NCI-H2029 treated with DMSO at 0.1 percent for 48 hours (cell line): ENCODE results near the gene MPO.

ENCODE experiments used
- DNase-seq: peaks from one replicate; lab custom pipeline; 2025; lab: John Stamatoyannopoulos, UW

Gene MPO

DNA sequence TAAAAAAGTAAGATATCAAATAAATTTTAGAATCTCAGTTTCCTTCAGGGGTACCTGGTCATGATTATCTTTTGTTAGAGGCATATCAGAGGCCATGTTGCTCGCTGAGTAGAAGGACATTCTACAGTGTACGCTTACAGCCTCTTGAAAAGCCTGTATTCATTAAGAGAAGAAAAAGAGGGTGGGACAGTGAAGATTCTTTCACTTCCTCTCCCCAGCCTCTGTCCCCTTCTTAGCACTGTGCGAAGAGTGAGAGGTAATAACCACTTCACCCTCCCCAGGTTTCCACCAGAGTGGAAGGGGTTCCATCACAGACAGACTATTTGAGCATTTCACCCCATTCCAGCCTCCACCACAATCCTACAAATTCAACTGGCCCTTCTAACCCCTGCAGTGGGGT, 47.2 kb downstream of the MPO start:
- DNase-seq, result no peak

DNA sequence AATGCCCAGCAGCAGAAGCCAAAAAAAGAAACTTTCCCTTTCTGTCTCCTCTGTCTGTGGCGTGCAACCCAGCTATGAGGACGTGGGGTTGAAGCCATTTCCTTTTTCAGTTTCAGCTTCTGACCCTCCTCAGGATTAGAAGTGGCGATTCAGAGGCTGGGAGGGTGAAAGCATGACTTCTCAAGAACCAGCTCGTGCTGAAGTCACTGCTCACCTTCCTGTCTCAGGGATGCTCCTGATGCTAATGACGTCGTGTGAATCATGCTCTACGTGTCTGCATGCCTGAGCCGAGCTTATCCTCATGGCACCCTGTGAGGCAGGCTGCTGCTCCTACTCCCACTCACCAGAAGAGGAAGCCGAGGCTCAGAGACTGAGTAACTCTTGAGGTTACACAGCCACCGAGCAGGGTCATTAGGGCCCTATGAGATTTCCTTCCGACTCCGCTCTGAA, 48.0 kb downstream of the MPO start:
- no peak for DNase-seq

DNA sequence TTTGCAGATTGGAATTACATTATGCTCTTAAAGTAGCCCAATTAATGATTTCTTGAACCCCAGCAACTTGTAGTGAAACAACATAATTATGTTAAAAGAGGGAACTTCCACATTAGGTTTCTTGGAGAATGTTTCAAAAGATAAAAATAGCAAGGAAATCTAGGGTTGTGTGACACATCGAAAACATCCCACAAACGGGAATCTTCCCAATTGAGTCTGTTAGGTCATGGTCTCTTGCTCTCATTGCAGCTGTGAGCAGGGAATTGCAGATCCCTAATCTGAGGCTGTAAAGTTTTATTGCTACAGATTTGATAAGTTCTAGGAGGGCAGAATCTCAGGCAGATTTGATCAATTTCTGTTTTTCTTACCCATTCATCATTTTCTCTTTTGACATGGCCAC, 49.1 kb downstream of the MPO start:
- DNase-seq, result no peak

DNA sequence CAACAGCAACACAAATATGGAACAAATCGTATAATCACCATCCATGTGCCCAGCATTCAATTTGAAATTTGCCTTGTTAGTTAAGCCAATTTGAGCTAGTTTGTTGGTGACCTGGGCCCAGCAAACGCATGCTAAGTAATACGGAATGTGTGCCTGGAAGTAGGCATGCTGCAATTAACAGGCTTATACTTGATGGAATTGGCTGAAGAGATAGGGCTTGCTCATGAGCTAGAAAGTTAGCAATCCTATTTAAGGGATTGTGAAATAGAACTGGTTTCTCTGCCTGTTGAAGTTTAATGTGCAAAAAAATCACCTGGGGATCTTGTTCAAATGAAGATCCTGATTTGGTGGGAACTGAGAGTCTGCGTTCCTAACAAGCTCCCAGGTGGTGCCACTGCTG, 50.9 kb downstream of the MPO start:
- no peak for DNase-seq

DNA sequence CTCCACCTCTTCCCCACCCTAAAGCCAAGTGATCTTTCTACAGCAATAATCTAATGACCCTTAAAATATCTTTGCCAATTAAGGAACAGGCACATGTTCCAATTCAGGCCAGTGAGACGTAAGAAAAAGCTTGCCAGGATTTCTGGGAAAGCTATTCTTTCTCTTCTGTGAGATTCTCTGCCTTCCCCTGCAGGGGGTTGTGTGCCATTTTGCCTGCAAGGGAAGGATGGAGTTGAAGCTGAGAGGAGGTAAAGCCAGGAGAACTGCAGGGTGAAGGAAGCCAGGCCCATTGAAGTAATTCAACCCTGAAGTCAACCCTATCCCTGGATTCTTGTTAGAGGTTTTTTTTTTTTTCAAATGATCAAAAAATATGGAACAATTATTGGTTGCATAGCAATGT, 51.4 kb downstream of the MPO start:
- no peak for DNase-seq

DNA sequence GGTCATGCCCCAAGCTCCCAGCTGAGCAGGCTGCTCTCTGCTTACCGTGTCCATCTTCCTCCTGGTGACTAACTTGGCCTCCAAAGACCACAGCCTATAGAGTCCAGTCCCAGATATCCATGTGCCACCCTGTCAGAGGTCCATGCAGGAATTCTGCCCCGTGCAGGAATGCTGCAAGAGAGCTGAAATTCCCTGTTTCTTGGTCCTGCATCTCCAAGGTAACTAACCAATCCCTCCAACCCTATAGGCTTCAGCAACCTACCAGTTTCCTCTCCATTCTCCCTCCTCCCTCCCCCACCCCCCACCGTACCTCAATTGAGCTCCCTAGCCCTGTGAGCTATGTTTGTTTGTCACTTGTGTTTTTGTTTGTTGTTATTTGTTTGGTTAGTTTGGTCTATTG, 52.1 kb downstream of the MPO start:
- no peak for DNase-seq

DNA sequence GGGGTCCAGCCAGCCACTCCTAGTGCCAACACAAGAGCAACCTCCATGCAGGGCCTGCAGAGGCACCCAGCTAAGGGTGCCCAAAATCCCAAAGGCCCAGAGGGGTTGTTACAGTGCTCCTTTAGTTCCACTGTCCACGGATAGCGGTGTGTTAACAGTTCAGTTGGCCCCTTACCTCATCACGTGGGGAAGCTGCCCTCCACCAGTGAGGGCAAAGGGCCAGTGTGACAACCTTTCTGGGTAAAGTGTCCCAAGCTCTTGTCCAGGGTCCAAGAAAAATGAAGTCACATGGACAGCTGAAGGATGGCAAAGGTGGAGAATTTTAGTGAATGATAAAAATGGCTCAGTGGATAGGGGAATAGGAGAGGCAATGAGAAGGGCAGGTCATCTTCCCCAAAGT, 53.0 kb downstream of the MPO start:
- no peak for DNase-seq

DNA sequence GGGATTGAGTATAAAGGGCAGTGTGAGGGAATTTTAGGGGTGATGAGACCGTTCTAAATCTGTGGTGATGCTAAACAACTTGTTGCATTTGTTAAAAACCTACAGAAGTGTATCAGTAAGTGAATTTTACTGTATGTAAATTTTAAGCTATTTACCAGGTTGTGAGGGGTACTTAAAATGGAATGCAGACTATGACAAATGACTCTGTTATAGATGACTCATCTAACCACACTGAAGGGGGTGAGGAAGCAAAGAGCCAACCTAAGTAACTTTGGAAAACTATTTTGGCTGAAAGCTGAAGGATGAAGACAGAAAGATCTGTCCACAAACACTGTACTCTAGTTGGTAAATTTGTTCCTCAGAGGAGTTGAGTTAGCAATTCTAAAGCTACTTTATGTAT, 56.4 kb downstream of the MPO start:
- DNase-seq, result no peak
